Breast epithelium (tissue), 3 donors: ENCODE data around the gene NEO1.

Experiments used
- POLR2A ChIP-seq: fragments of 450-650 bp; IDR thresholded peaks from one replicate; pipeline ENCODE4 v1.6.1; 2016; ENCODE audit warnings: antibody characterized with exemption, mild to moderate bottlenecking, moderate library complexity
- POLR2AphosphoS5 ChIP-seq, 3 donors: sonication (generic); formaldehyde crosslinking; IDR thresholded peaks; one replicate each; pipeline ENCODE4 v1.6.1; 2017; ENCODE audit warnings: antibody characterized with exemption in 3 of 3
- TF ChIP-seq, protein P1 (sequence below), 3 donors: fragments of 450-650 bp; IDR thresholded peaks; one replicate each; pipeline ENCODE4 v1.5.1; 2016 to 2017; ENCODE audit warnings: antibody characterized with exemption in 3 of 3, mild to moderate bottlenecking in 3 of 3, moderate library complexity in 3 of 3

DNA sequence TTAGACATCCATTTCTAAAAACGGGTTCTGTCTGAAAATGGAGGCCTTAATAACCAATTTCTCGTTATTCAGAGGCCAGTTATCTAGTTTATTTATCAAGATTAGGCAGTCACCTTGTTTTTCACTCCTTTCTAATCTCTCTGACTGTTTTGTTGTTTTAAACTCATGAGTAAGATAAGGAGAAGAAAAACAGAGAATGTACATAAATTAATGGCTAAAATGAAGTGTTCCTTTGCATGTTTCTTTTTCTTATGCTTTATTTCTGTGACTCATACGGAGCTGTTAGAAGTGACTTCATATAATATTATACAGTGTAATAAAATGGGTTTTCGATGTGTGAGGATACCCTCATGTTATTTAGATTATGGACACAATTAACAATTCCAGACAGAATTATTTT is 22.0 kb downstream of the NEO1 start:
- no peak for TF ChIP-seq POLR2AphosphoS5 (IDR thresholded peaks at IDR 0.05)
- TF ChIP-seq, protein P1, sequence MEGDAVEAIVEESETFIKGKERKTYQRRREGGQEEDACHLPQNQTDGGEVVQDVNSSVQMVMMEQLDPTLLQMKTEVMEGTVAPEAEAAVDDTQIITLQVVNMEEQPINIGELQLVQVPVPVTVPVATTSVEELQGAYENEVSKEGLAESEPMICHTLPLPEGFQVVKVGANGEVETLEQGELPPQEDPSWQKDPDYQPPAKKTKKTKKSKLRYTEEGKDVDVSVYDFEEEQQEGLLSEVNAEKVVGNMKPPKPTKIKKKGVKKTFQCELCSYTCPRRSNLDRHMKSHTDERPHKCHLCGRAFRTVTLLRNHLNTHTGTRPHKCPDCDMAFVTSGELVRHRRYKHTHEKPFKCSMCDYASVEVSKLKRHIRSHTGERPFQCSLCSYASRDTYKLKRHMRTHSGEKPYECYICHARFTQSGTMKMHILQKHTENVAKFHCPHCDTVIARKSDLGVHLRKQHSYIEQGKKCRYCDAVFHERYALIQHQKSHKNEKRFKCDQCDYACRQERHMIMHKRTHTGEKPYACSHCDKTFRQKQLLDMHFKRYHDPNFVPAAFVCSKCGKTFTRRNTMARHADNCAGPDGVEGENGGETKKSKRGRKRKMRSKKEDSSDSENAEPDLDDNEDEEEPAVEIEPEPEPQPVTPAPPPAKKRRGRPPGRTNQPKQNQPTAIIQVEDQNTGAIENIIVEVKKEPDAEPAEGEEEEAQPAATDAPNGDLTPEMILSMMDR (IDR thresholded peaks at IDR 0.05) = no peak
- no peak for TF ChIP-seq POLR2A
